DMS79 (cell line): ENCODE measurements around the gene EFNA4.

Source experiments
- DNase-seq: peaks from one replicate; lab custom pipeline; 2025; lab: John Stamatoyannopoulos, UW

EFNA4 gene

GRCh38 chr1:155052439-155053395 lies 10.8 kb upstream of the EFNA4 start:
- DNase-seq = peak; percentile 61

DNA sequence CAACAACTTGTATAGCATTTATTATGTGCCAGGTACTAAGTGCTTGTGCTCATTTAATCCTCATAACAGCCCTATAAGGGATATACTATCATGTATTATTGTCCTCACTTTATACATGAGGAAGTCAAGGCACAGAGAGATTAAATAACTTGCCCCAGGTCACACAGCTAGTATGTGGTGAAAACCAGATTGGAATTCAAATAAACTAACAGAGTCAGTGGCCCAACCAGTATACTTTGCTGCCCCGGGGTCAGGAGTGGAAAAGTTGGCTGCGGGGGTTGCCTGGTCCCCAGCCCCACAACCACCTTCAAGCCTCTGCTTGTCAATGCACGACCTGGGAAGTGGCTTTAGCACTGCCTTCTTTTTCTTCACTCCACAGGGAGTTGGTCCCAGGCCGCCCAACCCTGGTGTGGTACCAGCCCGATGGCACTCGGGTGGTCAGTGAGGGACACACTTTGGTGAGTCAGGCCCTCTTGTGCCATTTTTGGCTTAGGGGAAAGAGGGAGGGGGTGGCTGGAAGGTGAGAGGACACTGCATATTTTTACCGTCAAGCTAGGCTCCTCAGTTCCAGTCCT lies 9.9 kb upstream of the EFNA4 start:
- no peak for DNase-seq

- DNase-seq = no peak
These were observed 6.4 kb upstream of the EFNA4 start for GRCh38 chr1:155057104-155057503.

- no peak for DNase-seq
These were observed 5.7 kb upstream of the EFNA4 start for GRCh38 chr1:155057788-155058211.

GRCh38 chr1:155060736-155061135 lies 2.8 kb upstream of the EFNA4 start:
- no peak for DNase-seq

DNA sequence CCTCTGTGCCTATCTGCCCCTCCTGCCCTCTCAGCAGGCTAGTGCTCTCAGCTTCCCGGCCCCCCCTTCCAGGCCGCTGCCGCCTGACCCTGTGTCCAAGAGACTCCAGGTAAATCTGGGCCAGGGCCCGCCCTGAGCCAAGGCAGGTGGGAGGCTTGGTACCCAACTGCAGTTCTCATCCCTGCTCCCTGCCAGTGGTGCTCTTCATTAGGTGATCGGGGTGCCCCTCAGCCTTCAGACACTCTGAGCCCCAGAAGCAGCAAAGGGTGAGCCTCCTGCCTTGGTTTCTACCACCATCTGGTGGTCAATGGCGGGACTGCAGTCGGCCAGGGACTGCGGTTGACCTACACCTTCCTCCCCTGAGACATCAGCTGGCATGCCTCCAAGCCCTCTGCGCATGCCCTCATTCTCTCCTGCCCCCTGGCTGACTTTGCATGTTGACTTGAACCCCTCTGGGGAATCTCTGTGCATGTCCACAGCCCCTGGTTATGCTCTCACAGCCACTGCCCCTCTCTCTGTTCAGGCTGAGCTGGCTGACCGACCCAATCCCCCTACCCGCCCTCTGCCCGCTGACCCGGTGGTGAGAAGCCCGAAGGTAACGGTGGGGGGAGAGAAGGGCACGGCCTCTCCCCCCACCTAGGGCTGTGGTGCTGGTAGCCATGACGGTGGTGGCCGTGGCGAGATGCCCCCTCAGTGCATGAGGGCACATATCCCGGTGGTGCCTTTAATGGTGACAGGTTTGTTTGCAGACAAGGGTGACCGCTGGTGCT lies 2.0 kb upstream of the EFNA4 start:
- peak; percentile 73 for DNase-seq

DNA sequence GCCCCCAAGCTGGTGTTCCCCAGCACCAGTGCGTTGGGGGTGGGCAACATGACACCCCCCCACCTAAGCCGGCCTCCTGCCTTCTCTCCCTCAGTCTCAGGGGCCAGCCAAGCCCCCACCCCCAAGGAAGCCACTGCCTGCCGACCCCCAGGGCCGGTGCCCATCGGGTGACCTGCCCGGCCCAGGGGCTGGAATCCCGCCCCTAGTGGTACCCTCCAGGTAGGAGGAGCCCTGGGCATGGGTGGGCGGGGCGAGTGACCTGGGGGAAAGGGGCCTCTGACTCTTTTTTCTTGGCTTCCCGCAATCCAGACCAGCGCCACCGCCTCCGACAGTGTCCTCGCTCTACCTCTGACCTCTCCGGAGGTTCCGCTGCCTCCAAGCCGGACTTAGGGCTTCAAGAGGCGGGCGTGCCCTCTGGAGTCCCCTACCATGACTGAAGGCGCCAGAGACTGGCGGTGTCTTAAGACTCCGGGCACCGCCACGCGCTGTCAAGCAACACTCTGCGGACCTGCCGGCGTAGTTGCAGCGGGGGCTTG lies 1.3 kb upstream of the EFNA4 start:
- DNase-seq = no peak

DNA sequence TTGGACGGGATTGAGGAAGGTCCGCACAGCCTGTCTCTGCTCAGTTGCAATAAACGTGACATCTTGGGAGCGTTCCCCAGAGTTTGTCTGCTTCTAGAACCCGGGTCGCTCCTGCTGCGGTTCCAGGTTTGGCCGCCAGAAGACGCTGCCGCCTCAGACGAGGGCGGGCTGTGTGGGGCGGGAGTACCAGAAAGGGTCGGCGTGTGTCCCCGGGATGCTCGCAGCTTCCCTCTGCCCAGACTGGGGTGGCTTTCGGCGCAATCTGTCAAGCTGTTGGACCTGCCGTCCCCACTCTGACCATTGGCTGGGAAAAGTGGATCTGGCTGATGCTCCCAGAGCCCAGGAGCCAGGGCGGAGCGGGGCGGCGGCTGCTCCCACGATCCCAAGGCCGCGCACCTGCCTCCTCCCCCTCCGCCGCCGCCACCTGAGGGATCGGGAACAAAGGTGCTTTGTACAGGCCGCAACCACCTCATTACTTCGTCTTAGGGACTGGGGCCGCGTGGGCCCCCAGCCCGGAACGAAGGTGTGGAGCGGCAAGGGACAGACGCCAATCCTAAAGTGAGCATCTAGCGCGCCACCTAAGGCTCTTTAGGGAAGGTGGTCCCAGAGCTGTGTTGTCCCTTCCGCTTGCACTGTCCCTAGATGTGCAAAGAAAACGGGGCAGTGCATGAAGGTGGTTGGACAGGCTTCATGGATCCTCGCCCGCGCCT lies 683 bp upstream of the EFNA4 start:
- peak; percentile 19 for DNase-seq

GRCh38 chr1:155064111-155064831 lies 731 bp downstream of the EFNA4 start:
- no peak for DNase-seq

DNA sequence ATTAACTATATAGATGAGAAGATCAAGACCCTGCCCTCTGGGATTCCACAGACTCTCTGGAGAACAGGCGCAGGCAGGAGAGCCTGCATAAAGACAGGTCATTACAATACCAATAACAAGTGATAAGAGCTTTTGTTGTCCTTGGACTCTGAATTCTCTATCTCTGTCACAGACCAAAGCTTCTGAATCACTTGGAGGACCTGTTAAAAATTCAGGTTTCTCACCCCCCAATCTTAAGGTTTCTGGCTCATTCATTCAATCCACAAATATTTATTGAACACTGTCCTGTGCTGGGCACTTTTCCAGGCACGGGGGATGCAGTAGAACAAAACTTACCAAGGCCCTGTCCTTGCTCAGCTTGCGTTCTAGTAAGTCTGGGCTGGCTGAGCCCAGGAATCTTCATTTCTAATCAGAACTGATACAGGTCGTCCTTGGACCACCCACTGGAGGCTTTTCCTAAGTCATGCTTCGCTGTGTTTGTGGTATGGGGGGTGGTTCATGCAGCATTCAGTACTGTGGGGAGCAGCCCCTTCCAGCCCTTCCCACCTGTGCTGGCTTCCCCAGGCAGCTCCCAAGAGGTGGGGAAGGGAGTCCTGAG lies 1.4 kb downstream of the EFNA4 start:
- no peak for DNase-seq

DNA sequence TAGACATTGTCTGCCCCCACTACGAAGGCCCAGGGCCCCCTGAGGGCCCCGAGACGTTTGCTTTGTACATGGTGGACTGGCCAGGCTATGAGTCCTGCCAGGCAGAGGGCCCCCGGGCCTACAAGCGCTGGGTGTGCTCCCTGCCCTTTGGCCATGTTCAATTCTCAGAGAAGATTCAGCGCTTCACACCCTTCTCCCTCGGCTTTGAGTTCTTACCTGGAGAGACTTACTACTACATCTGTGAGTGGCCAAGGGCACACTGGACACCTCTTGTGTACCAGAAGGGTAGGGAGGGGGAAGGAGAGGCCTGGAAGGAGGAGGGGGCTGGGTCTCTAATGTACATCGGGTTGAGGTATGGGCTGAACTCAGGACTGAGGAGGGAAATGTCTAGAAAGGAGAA lies 3.2 kb downstream of the EFNA4 start:
- no peak for DNase-seq

GRCh38 chr1:155068599-155068998 lies 5.1 kb downstream of the EFNA4 start:
- DNase-seq = no peak

DNA sequence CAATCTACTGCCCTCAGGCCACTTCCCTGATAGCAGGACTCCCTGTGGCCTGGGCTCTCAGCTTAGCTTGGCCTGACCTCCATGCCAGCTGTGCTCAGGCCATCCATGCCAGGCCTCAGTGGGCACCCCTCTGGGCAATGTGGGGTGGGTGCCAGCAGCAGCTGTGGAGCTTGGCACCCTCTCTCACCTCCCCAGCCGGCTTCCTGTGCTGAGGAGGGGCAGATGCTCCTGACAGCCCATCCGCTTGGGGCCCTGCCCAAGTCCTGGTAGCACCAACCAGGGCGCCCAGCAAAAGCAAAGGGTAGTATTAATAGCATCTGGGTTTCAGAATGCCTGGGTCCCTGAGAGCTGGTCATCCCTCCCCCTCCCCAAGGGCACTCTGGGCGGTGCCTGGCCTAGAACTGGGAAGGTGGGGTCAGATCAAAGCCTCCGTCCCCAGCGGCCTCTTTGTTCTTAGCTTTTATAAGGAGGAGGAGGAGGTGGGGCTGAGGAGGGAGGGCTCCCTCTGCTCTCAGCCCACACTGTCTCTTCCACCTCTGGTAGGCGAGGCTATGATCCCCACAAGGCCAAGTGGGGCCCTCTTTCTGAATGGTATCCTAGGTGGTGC lies 6.1 kb downstream of the EFNA4 start:
- DNase-seq = peak; percentile 46

DNA sequence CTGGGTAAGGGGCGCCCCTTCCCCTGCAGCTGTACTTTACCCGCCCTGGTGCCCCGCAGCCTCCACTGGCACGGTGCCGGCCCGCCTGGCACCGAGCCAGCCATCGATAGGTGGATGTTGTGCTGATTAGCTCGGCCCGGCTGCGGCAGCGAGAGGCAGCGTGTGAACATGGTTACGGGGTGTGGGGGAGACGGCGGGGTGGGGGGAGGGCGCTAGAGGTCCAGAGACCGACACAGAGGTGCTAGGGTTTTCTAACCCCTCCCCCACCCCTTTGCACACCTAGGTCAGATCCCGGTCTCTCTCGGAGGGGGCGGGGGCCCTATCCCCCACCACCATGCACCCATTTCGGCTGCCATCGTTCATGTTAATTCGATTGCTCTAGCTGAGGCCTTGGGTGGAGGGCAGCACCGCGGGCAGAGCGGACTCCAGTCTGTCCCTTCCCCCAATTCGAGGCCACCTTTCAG lies 6.7 kb downstream of the EFNA4 start:
- DNase-seq = no peak

DNA sequence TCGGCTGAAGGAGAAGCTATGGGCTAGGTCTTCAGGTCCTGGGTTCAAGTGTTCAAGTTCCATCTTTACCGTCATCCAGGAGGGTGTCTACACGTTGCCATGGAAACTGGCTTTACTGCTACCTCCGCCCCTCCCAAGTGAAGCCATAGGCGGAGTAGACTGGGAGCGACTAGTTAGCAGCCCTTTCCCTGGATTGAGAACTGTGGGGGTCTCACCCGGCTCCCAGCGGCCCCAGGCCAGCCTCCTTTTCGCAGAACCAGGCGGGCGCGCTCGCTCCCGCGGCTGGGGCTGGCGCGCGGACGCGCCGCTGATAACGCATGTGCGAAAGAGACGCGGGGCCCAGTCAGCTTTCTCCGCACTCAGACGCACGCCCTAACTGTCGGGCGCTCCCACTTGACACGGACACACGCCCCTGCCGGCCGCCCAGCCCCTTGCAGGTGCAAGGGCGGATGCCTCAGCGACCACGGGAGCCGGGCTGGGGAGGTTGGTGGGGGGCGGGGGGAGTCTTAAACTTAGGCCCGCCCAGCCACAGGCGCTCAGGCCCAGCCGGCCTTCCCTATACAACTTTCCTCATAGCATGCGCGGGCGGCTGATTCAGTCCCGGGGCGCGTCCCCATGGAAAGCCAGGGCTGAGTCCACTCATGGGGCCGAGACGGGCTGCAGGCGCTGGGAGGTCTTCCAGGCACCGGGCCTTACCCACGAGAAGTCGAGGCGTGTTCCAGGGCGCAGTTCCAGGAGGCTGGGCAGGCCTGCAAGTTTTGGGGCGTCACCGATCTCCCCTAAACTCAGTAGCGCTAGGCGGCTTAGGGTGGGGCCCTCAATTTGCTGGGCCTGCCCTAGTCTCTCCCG lies 7.4 kb downstream of the EFNA4 start:
- DNase-seq = peak; percentile 61

GRCh38 chr1:155071701-155072100 lies 8.2 kb downstream of the EFNA4 start:
- no peak for DNase-seq

- no peak for DNase-seq
These were observed 9.2 kb downstream of the EFNA4 start for GRCh38 chr1:155072531-155073289.
